Measurements from ENCODE around the gene MYH3.
A peak's percentile ranks its signal among the peaks of the same experiment; 100 is the strongest.

MYH3 gene

DNA sequence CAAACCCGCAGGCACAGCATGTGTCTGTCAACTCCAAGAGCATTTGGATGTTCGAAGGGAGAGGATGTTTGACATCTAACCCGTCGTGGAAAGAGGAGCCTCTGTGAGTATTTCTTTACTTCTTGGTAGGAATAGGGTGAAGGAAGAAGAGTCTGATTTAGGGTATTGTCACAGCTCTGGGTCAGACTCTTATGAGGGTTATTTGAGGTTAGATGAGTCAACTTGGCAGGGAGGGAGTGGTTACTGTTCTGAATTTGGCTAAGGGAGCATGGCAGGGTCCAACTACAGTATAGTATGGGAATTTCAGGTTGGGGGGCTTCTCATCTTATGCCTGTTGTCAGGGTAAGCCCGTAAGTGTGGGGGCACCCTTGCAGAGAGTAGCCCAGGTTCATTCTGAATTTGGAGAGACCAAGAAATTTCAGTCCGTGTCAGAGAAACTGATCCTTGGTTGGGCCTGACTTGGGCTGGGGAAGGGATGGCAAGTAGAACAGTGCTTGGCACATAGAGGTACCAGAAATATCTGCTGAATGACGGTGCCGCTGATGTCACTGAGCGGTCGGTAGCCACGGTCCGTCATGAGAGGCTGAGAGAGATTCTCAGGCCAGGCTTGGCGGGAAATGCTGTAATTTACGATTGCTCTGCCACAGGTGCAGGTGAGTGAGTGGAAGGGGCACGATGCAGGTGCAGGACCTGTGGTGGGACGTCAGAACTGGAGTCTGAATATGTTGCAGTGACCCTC lies 43.2 kb downstream of the MYH3 start:
- no peak for DNase-seq

DNA sequence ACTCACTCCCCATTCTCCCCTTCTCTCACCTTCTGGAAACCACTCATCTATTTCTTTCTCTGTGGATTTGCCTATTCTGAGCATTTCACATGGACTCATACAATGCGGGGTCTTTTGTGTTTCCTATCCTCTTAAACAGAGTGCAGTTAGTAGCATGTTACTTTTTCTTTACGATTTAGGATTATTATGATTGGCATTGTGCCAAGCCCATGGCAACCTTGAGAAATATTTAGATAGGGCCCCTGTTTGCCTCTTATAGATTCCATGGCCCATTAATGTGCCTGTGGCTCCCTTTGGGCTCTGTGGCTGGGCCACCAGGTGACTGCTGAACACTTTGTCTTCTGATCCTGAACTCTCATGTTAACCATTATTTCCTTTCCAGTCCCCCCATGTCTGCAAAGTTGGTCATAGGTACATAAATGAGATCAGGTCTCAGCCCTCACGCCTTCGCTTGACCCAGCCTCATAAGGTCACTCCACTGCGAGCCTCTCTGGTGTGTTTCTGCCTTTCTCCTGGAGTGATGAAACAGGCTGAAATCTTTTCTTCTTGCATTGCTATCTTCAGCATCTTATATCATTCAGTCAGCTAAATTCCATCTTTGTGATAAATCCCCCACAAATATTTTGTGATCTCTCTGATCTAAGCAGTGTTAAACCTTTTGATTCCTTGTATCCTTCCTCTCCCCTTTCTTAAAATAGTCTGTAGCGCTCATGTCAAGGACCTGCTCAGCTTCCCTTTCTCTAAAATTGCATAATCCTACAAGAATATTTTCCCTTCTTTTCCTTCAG lies 44.0 kb downstream of the MYH3 start:
- DNase-seq, result no peak

DNA sequence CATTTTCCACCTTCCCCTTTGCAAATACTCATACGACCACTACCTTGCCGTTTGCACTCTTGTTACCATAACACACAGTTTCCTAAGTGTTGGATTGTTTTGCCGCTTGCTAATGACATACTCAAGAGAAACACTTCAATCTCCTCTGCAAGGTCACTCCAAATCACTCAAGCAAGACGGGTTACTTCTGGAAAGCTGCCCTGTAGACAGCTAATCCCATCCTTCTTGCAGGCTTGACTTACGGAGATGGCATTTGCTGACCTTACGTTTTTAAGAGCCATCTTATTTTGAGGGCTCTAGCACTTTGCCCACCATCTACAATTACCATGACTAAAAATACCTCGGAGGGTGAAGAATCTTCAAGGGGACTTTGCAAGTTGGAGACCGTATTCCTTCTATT lies 46.2 kb downstream of the MYH3 start:
- DNase-seq, result no peak

DNA sequence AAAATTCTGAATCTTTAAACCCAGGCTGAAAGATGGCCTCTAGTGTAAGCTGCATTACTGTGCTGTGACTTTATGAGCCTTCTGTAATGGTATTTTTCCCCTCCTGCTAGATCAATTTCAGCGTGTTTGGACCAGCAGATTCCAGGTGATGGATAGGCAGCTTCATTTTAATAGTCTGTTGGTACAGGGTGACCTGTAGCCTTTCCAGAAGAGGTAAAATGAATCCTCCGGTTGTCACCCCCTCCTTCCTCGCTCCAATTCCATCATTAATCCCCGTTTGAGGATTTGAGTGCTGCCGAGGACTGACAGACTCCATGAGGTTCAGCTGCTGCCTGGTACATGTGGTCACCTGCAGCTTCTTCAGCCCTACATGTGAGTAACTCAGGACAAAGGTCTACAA lies 48.9 kb downstream of the MYH3 start:
- DNase-seq, result no peak

DNA sequence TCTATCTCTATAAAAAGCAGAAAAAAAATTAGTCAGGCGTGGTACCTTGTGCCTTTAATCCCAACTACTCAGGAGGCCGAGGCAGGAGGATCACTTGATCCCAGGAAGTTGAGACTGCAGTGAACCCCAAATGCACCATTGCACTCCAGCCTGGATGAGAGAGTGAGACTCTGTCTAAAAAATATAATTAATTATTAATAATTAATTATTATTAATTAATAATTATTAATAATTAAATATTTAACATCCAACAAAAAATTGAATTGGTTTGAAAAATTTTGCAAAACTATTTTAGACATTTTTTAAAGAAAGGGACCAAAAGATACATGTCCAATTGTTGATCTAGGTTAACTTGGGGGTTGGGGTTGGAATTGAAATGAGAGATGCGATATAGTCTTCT lies 51.0 kb downstream of the MYH3 start:
- no peak for DNase-seq

- DNase-seq, result no peak
Measured at GRCh38 chr17:10605221-10605783, 51.8 kb downstream of the MYH3 start.

DNA sequence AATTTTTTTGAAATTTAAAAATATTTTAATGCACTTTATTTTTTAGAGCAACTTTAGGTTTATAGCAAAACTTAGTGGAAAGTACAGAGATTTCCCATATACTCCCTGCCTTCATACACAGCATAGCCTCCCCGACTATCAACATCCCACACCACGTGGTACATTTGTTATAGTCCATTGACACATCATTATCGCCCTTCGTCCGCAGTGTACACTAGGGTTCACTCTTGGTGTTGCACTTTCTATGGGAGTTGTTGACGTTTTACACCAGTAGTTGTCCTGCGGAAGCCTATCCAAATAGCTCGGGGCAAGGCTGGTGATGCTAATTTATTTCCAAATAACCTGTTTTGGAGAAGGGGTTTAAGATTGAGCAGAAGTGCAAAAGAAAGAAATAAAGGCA lies 52.6 kb downstream of the MYH3 start:
- no peak for DNase-seq

GRCh38 chr17:10603931-10604330 lies 53.2 kb downstream of the MYH3 start:
- no peak for DNase-seq

DNA sequence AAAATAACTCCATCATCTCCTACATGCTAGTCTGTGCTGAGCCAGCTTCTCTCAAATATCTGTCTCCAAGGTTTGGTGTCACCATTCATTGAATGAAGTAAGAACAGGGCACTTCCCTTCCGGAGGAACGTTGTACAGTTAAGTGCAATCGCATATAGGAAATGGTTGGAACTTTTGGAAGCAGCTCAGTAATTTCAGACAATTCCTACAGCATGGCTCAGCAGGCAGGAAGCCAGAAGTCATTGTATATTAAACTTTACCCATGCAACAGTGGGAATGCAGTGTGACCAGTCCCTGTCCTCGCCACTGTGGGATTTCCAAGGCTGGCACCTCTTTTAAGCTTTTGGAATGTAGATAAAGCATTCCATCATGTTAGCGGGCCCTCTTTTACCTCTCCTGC lies 56.5 kb downstream of the MYH3 start:
- no peak for DNase-seq

DNA sequence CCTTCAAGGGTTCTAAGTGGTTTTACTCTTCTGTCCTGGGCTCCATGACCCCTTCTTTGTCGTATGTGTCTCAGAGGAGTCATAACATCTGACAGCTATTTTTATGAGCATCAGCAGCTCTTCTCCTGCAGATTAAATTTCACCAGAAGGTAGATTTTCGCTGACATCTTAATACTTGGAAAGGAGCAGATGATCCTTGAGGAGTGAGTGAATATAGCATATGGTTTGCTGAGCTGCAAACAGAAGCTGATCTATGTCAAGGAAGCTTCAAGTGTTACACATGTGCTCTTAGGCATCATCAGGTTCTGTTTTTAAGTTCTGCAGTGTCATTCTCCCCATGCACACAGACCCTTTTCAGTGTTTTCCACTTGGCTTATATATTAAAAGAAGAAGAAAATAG lies 58.5 kb downstream of the MYH3 start:
- no peak for DNase-seq

GRCh38 chr17:10589553-10590145 lies 67.5 kb downstream of the MYH3 start:
- DNase-seq, result no peak

DNA sequence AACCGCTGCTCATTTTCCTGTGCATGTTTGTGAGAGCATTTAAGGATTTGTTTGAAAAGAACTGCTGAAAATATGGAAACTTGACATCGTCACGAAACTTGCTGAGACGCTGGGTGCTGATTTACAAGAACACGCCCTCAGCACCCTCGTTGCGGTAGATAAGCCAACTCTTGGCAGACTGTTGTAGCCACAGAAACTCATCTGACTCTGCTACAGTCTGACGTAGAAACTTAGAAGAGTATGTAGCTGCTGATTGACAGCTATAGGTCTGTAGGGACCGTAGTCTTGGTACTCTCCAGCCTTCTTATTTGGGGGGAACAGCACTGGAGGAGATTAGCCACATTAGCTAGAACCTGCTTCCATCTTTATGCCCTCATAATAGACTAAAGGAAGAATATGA lies 71.6 kb downstream of the MYH3 start:
- peak in 1 of 5 experiments; percentile 6 for DNase-seq

DNA sequence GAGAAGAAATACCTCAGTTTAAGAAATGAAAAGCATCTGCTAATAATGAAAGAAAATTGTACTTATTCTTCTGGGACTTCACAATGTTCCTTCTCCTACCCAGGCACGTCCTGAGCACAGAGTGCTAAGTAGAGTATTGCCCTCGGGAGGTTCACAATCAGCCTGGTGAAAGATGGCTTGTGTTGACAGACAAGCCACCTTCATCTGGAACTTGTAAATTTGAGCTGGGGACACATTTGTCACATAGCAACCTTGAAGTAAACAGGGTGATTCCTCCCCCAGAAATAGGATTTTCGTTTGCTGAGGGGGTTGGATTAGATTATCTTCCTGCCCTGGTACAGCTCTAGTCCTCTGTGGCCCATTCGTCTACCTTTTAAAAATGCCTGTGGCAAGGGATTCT lies 73.3 kb downstream of the MYH3 start:
- no peak for DNase-seq

- DNase-seq, result no peak
Measured at GRCh38 chr17:10579270-10579669, 77.8 kb downstream of the MYH3 start.
